GM12891 (cell line): ENCODE measurements around the gene HEPACAM2.
A peak's percentile ranks its signal among the peaks of the same experiment; 100 is the strongest.

Source experiments
- DNase-seq: peaks from one replicate; pipeline ENCODE4 v3.0.0; 2011; ENCODE audit warnings: low spot score; ENCODE audit not compliant: insufficient read length
- FAIRE-seq: peaks from 2 replicates; lab custom pipeline; 2011; peaks lifted over from hg19 to GRCh38; lab: Jason Lieb, UNC
- PAX5 ChIP-seq: IDR thresholded peaks from 2 replicates; pipeline ENCODE4 v1.6.1; 2011; ENCODE audit warnings: low read length, moderate library complexity, mild to moderate bottlenecking; ENCODE audit not compliant: insufficient read depth, severe bottlenecking
- POLR2A ChIP-seq: IDR thresholded peaks from 2 replicates; pipeline ENCODE4 v1.6.1; 2011; ENCODE audit warnings: low read depth, low read length, control low read depth
- POLR2AphosphoS5 ChIP-seq: IDR thresholded peaks from 2 replicates; pipeline ENCODE4 v1.6.1; 2011; ENCODE audit warnings: low read depth, low read length, control low read depth
- POU2F2 ChIP-seq: IDR thresholded peaks from 2 replicates; pipeline ENCODE4 v1.6.1; 2011; ENCODE audit warnings: low read depth, mild to moderate bottlenecking, control low read depth, low read length, moderate library complexity
- SPI1 ChIP-seq: IDR thresholded peaks from 2 replicates; pipeline ENCODE4 v1.6.1; 2011; ENCODE audit warnings: low read depth, low read length, control low read depth
- TAF1 ChIP-seq: IDR thresholded peaks from 2 replicates; pipeline ENCODE4 v1.6.1; 2011; ENCODE audit warnings: low read depth, low read length, control low read depth

Gene HEPACAM2

DNA sequence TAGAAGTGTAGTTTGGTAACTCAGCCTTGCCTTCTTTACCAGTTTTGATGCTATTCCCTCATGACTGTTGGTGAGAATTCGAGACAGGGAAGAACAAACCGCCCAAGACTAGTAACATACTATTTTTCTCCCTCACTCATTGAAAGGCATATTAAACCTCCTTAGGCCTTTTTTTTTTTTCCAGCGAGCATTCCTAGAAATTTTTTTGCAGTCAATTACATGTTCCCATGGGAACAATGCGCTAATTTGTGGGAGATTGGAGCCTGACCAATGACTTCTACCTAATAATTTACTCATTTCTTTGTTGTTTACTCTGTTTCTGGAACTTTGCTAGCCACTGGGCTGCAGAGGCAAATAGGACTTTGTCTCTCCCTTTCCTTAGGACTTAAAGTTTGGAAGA lies 11.9 kb upstream of the HEPACAM2 start:
- DNase-seq (no peak), FAIRE-seq (no peak)
- TF ChIP-seq POLR2A, result no peak
- no peak for TF ChIP-seq POU2F2
- TF ChIP-seq TAF1, result no peak
- no peak for TF ChIP-seq SPI1
- no peak for TF ChIP-seq PAX5
- no peak for TF ChIP-seq POLR2AphosphoS5

DNA sequence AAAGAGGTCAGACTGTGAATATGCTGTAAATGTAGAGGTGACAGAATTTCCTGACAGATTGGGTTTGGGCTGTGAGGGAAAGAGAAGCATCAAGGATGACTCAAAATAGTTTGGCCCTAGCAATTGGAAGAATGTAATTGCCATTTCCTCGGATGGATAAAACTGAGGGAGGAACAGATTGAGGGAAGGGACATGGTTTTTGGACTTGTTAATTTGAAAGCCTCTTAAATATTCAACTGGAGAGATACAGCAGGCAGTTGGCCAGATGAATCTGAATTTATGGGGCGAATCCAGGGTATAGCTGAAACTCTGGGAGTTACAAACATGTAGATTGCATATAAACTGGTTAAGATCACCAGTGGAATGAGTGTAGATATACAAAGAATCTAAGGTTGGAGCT lies 9.3 kb upstream of the HEPACAM2 start:
- no peak for FAIRE-seq
- no peak for DNase-seq
- TF ChIP-seq POLR2AphosphoS5 (no peak), POU2F2 (no peak)

DNA sequence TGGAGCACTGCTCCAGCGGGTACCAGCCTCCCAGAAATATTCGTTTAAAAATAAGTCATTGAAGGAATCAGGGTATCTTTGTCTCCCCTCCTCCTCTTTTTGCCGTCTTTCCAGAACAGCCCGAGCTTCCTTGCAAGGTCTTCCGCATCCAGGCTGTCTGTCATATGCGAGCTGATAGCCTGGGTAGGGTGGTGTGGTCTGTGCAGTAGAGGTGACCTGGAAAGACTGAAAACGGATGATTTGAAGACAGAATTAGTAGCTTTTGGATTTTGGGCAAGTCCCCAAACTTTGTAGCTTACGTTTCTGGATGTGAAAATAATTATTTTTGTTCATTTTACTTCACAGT lies 6.4 kb upstream of the HEPACAM2 start:
- DNase-seq (no peak), FAIRE-seq (no peak)
- TF ChIP-seq POU2F2, result no peak

DNA sequence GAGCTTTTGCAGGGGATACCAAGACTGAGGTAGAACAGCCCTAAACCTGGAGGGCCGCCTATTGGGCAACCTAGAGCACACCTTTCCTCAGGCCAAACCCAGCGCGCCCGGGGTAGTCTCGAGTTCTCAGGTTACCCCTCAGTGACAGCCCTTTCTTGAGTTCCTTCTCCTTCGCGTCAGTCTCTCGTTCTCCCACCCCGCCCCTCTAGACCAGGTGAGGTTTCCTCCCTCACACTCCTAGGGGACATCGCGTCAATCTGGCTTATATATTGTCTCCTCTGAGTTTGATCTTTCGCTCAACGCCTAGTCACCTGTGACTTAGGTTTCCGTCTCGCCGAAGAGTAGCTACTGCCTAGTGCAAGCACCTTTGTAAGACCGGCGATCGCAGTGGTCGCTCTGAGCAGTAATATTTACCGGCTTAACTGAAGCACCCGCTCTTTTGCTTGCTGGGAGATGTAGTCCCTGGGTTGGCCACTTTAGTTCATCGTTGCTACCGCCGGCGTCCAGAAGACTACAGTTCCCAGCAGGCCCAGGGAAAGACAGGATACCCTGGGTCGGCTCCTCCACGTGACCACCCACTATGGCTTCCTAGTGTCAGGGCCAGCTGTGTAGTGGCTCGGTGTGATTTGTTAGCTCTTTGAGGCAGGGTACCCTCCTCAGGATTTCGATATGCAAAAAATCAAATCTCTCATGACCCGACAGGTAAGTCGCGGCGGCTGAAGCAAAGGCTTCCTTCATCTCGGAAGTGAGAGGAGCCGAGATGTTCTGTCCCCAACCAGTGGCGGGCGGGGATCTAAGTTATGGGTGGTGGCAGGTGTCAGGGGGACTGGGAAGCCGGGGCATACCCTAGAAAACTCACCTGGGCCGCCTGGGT lies 5.8 kb upstream of the HEPACAM2 start, which contains the start of gene VPS50:
Gene VPS50, plus strand, starts transcription at position 568 of the 874 bp plus-strand sequence. Its CDS starts 102 bp downstream, at position 670.
- peak; percentile 63 for TF ChIP-seq POLR2AphosphoS5
- no peak for TF ChIP-seq PAX5
- peak; percentile 80 for TF ChIP-seq POLR2A
- peak; percentile 73; the same call in 1 of the 2 replicates for TF ChIP-seq TAF1
- no peak for TF ChIP-seq SPI1
- TF ChIP-seq POU2F2, result peak; percentile 35; the same call in 1 of the 2 replicates
- peak; percentile 94 for FAIRE-seq
- DNase-seq, result peak; percentile 49

DNA sequence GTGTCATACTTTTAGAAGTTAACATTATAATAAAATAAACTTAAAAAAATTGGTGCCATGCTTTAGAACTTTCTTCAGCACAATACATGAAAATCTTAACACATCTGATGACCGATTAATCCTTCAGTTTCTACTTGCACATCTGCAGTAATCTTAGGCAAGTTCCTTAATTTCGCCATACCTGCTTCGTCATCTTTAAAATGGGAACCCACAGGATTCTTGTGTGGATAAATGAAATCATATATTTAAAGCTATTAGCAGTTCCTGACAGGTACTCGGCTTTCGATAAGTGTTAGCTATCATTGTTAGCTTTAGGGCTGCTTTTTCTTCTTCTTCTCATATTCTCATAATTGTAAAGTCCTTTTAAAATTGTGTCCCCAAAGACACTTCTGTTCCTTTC lies 5.0 kb upstream of the HEPACAM2 start:
- DNase-seq, result no peak
- TF ChIP-seq POU2F2 (no peak), POLR2A (no peak; the same call in 1 of the 2 replicates), POLR2AphosphoS5 (no peak), TAF1 (no peak), PAX5 (no peak), SPI1 (no peak)
- FAIRE-seq, result no peak

DNA sequence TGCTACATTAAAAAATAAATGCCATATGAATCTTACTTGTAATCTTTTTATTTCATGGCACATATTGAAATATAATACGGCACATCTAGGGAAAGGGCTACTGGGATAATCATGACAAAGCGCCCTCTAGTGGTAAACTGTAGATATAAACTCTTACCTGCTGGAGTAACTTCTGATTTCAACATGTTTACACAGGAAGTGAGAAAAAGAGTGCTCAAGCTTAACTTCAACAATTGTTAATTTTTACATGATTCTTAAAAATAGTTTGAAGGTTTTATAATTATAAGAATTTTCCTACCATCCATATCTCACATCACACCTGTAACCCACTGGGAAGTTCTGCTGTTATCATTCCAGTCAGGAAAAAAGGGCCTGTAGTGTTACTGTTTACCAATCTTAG lies 2.0 kb upstream of the HEPACAM2 start:
- TF ChIP-seq SPI1 (0 out of 2 replicates have a peak, but pooled peaks have one; percentile 26), PAX5 (no peak)
- FAIRE-seq (no peak), DNase-seq (no peak)

DNA sequence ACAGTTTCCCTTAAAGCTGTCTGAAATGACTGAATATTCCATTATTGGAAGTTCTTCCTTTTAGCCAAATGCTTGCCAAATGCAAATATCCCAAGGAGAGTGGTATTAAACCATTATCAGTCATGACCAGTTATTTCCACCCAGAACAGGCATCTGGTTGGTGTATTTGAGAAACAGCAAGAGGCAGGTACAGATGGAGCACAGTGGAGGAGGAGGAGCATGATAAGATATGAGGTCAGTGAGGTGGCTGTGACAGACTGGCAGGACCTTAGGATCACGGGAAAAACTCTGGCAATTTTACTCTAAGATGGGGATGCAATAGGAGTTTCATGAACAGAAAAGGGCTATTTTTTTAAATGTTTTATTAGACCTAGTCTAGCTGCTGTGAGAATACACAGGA lies 6.4 kb downstream of the HEPACAM2 start:
- DNase-seq (no peak), FAIRE-seq (no peak)
- TF ChIP-seq PAX5 (no peak), POU2F2 (no peak), SPI1 (no peak), POLR2AphosphoS5 (no peak), TAF1 (no peak)

DNA sequence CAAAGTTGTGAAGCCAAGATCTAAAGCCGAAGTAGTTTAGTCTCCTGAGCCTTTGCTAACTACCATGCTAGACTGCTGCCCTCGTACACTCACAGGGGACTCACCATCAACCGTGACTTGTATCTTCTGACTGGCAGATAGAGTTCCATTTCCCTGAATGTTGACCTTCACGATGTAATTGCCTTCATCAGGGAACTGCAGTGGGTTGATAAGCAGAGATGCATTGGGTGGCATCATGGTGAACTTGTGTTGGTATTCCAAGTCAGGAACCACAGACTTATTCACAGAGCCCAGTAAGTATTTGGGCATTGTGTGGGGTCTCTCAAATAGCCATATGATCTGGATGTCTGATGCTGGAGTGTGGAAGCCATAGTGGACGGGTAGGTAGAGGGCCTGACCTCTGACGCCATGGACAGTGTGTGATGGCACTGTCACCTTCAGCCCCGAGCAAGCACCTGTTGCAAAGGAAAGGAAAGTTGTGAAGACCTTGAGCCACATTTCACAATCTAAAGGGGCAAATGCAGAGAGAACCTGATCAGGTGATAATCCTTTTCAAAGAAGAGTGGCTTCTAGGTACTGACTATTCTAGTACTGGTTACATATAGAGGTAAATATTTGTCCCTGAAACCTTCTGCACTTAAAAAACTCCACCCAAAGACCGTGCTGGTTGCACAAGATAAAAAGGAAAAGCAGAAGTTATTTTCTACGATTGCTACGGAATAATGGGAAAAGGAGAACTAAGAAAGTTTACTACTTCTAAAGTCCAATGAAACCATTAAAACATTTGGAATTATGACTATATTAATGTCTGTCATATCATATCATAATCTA lies 7.1 kb downstream of the HEPACAM2 start:
- FAIRE-seq, result no peak
- DNase-seq, result no peak
- no peak for TF ChIP-seq PAX5
- TF ChIP-seq POLR2AphosphoS5, result no peak
- no peak for TF ChIP-seq SPI1
- no peak for TF ChIP-seq POLR2A
- no peak for TF ChIP-seq POU2F2
- TF ChIP-seq TAF1, result no peak

DNA sequence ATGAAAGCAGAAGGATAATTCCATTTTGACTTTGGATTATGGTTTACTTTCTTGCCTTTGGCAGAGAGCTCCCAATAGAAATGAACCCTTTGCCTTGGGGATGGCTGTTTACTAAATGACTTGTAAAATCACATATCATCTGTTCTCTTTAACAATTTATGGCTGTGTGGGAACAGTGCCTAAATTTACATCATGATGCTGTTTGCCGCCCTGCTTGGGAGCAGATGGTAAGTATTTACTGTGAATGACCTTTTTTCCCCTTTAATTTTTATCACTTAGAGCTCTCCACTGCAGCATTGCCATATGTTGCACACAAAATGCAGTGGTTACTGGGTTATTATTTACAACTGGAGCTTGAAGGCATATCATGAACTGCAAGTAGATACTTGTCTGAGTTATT lies 13.4 kb downstream of the HEPACAM2 start:
- FAIRE-seq (no peak), DNase-seq (no peak)
- TF ChIP-seq POLR2AphosphoS5, result no peak
- no peak for TF ChIP-seq POLR2A
- no peak for TF ChIP-seq POU2F2
- TF ChIP-seq TAF1, result no peak
- TF ChIP-seq SPI1, result no peak
- no peak for TF ChIP-seq PAX5

DNA sequence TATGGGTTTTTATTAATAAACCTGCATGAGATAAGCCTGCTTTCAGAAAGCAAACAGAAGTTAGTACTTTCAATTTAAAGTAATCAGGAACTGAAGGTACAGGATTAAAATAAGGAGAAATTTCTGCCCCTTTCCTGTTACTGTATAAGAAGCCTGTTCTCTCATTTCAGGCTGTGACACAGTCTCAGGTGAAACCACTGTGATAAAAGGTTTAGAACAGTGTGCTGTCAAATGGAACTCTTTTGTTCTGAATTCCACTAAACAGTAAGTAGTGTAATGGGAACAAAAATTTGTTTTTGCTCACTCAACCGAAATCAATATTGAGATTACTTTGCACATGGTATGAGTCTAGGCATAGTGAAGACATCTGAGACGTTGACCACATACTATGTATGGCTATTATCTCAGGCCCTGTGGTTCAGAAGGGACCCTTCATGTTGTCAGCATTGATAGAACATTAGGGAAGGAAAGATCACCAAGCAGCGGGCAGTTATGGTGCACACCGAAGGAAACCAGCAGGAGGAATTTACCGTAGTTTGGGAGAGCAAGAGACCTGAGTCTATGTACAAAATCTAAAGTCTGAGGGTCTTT lies 14.9 kb downstream of the HEPACAM2 start:
- DNase-seq (no peak), FAIRE-seq (no peak)
- no peak for TF ChIP-seq PAX5
- no peak for TF ChIP-seq SPI1
- TF ChIP-seq POLR2A, result no peak
